Activated naive CD4-positive, alpha-beta T cell treated with anti-CD3 and anti-CD28 coated beads, Interleukin-2, amount 10 ng/mL, durations not matched to agents 7 days and 5 days (primary cell): Measurements from ENCODE around the gene TRIM46.

Experiments used
- CTCF ChIA-PET: fragments of 350-600 bp; sonication (Branson Sonifier 250); formaldehyde crosslinking; loops from one replicate; lab custom pipeline; 2021; ENCODE audit warnings: antibody characterized with exemption; lab: Charles Lee
- DNase-seq: peaks from one replicate; pipeline ENCODE4 v3.0.0-alpha.2; 2020
- H3K27ac Mint-ChIP-seq: one replicate; pipeline ENCODE4 v1.8.0; 2021; ENCODE audit warnings: mild to moderate bottlenecking, moderate library complexity, mixed read lengths
- H3K27me3 Mint-ChIP-seq: one replicate; pipeline ENCODE4 v1.8.0; 2021; ENCODE audit warnings: mild to moderate bottlenecking, mixed read lengths
- H3K36me3 Mint-ChIP-seq: one replicate; pipeline ENCODE4 v1.8.0; 2021; ENCODE audit warnings: mixed read lengths
- H3K4me1 Mint-ChIP-seq: one replicate; pipeline ENCODE4 v1.8.0; 2021; ENCODE audit warnings: mixed read lengths
- H3K4me3 Mint-ChIP-seq: one replicate; pipeline ENCODE4 v1.8.0; 2021; ENCODE audit warnings: mild to moderate bottlenecking, moderate library complexity, mixed read lengths
- H3K9me3 Mint-ChIP-seq: one replicate; pipeline ENCODE4 v1.8.0; 2021; ENCODE audit warnings: mixed read lengths

TRIM46 gene, protein sequence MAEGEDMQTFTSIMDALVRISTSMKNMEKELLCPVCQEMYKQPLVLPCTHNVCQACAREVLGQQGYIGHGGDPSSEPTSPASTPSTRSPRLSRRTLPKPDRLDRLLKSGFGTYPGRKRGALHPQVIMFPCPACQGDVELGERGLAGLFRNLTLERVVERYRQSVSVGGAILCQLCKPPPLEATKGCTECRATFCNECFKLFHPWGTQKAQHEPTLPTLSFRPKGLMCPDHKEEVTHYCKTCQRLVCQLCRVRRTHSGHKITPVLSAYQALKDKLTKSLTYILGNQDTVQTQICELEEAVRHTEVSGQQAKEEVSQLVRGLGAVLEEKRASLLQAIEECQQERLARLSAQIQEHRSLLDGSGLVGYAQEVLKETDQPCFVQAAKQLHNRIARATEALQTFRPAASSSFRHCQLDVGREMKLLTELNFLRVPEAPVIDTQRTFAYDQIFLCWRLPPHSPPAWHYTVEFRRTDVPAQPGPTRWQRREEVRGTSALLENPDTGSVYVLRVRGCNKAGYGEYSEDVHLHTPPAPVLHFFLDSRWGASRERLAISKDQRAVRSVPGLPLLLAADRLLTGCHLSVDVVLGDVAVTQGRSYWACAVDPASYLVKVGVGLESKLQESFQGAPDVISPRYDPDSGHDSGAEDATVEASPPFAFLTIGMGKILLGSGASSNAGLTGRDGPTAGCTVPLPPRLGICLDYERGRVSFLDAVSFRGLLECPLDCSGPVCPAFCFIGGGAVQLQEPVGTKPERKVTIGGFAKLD

DNA sequence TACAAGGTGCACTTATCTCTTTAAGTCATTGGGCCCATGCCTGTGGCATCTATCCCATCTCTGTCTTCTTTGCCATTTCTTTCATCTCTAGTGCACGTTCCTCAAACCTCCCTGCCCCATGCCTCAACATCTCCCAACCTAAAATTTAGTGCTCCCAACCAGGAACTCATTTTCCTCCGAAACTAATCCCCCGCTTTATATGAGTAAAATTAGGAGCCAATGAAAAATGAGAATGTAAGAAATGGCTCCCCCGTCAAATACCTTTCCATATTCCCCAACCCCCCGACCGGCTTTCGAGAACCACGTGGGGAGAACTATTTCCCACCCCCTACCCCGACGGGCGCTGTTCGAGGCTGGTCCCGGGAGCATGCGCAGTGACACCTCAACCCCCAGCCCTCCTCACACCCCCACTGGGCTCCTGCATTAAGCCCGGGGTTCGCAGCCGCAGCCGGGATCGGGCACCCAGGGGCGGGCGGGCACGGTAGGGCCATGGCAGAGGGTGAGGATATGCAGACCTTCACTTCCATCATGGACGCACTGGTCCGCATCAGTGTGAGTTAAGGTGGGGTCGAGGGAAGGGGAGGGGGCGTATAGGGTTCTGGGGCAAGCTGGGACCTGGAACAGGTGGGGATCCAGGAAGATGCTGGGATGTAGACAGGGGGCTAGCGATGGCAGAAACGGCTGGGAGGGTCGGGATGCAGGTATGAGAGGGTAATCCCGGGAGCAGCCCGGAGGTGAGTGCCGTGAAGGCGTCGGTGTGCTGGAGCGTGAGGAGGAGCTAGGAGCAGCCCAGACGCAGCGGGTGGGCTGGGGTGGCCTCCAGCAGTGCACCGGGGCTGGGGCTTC is at the start of gene TRIM46:
TRIM46 (plus strand) TSS at position 372 of the 846 bp plus-strand sequence; CDS start at position 490, 118 bp downstream.
- Mint-ChIP-seq H3K27ac (peak within 1 kb of the TSS; percentile 98), H3K36me3 (peaks cover 48% of the 10 kb centered on the region), H3K9me3 (no peaks in the 10 kb centered on the region), H3K4me1 (peaks cover 63% of the 10 kb centered on the region), H3K27me3 (peaks cover 4% of the 10 kb centered on the region), H3K4me3 (peak within 1 kb of the TSS; percentile 97)
- CTCF ChIA-PET, result interaction anchor here (0.8 to 13.8 kb wide), 20 partner anchors 9 to 200 kb away, joined by 3 to 226 read pairs (median 6); partner anchors contain the start of genes CKS1B, DPM3, MTX1 and SLC50A1
- DNase-seq, result peak; percentile 77

DNA sequence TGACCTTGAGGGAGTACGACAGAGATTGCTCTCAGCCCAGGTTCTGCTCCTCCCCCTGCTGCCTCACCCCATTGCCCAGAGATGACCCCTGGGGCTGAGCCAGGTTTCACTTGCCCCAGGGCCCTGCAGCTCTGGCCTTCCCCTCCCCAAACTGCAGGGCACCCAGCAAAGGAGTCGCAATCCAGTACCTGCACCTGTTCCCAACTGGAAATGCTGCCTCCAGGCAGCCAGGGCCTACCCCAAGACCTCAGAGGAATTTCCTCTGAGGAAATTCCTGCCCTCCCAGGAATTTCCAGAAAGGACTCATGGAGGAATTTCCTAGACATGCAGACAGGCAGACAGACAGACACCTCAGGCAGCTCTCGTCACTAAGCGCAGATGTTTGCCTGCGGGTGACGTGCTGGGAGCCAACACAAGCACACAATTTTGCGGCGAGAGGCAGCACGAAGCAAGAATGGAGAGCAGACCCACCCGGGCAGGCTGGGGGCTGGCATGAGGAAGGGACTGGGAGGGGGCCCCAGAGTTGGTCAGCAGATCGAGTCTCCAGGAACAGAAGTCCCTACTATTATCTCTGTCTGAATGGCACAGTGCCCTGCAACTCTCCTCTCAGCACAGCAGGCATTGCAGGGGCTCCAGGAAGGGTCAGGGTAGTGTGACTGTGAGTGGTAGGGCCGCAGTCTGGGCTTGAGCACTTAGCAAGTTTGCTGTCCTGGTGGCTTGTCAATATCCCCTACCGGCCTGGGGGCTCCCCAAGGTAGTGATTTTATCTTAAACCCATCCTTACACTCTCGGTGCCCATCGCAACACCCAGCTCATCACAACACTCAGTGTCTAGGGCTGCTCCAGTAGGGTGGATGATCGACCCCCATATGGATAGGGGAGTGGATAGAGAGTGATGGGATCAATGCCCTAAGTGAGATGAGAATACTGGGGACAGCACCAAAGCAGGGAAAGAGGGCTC is 48.9 kb upstream of the TRIM46 start:
- peaks cover 92% of the 10 kb centered on the region for H3K27me3 Mint-ChIP-seq
- H3K4me1 Mint-ChIP-seq, result peaks cover 28% of the 10 kb centered on the region
- no peaks in the 10 kb centered on the region for H3K36me3 Mint-ChIP-seq
- CTCF ChIA-PET, result interaction anchor here (1.9 kb wide), 1 partner anchor 33 kb away, joined by 6 read pairs; no protein-coding TSS in a partner anchor
- no peak overlapping the region for H3K27ac Mint-ChIP-seq
- no peak for DNase-seq
- no peak overlapping the region for H3K4me3 Mint-ChIP-seq
- H3K9me3 Mint-ChIP-seq, result no peaks in the 10 kb centered on the region

DNA sequence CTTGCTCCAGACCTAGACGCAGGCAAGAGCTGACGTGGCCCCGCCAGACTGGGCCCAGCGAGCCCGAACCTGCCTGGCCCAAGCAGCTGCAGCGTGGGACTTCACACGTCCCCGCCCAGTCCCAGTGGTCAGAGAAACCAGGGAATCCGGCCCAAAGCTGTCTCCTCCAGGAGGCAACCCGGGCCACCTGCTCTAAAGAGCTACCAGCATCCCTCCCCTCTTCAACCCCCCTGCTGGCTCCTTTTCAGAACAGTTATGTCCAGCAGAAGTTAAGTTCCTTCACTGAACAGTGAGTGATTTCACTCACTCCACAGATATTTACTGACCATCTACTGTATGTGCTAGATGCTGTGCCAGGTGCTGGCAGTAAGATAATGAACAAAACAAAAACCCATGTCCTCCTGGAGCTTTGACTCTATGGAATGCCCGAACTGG is 48.1 kb upstream of the TRIM46 start:
- no peak for DNase-seq
- CTCF ChIA-PET, result interaction anchor here (1.9 kb wide), 1 partner anchor 34 kb away, joined by 6 read pairs; no protein-coding TSS in a partner anchor
- no peak overlapping the region for H3K4me3 Mint-ChIP-seq
- H3K36me3 Mint-ChIP-seq, result no peaks in the 10 kb centered on the region
- no peaks in the 10 kb centered on the region for H3K9me3 Mint-ChIP-seq
- H3K4me1 Mint-ChIP-seq, result peaks cover 30% of the 10 kb centered on the region
- peaks cover 92% of the 10 kb centered on the region for H3K27me3 Mint-ChIP-seq
- H3K27ac Mint-ChIP-seq, result no peak overlapping the region

DNA sequence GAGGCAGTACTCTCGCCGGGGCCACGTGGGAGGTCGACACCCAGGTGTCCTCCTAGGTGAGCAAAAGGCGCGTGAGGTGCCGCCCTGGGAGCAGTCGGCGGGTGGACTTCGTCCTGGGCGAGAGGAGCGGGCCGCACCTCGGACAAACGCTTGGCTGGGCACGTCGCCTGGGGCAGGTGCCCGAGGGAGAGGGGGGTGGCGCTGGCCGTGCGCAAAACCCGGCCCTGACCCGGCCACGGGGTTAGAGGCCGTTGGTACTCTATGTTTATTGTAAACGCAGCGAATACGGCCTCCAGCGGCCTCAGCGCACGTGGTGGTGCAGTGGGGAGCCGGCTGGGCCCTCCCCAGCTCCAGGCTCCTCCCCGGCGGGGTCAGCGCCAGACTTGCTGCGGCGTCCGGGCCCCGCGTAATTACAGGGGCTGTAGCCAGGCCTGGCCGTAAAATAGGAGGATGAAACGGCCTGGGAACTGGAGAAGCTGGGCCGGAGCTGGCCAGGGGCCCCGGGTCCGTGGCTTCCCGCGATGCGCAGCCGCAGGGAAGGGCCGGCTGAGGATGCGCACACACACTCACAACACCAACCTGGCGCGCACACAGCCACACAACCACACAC is 47.6 kb upstream of the TRIM46 start:
- H3K27ac Mint-ChIP-seq, result no peak overlapping the region
- peaks cover 89% of the 10 kb centered on the region for H3K27me3 Mint-ChIP-seq
- no peak for DNase-seq
- H3K4me3 Mint-ChIP-seq, result no peak overlapping the region
- peaks cover 30% of the 10 kb centered on the region for H3K4me1 Mint-ChIP-seq
- no peaks in the 10 kb centered on the region for H3K9me3 Mint-ChIP-seq
- CTCF ChIA-PET, result interaction anchor here (1.9 kb wide), 1 partner anchor 35 kb away, joined by 6 read pairs; no protein-coding TSS in a partner anchor
- no peaks in the 10 kb centered on the region for H3K36me3 Mint-ChIP-seq

DNA sequence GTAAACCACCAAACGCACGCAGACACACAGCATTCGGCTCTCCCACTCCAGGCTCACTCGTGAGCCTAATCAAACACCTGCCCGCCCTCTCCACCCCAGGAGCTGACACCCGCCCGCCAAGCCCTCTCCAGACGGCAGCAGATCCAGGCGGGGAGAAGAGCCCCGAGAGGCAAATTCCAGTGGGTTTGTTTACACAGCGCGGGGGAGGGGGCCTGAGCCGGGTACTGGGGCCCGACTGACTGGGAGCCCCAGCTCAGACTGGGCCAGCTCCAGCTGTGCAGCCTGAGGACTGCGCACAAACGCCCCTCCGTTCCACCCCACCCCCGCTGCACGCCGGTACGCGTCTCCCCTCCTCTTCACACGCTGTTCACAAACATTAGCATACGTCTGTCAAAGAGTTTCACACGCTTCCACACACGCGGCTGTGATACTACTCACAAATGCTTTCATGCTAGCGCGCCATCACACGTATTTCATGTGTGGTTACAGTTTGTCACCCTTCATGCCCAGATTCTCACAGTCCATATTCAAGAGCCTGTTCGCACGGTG is 47.0 kb upstream of the TRIM46 start:
- peak; percentile 58 for DNase-seq

DNA sequence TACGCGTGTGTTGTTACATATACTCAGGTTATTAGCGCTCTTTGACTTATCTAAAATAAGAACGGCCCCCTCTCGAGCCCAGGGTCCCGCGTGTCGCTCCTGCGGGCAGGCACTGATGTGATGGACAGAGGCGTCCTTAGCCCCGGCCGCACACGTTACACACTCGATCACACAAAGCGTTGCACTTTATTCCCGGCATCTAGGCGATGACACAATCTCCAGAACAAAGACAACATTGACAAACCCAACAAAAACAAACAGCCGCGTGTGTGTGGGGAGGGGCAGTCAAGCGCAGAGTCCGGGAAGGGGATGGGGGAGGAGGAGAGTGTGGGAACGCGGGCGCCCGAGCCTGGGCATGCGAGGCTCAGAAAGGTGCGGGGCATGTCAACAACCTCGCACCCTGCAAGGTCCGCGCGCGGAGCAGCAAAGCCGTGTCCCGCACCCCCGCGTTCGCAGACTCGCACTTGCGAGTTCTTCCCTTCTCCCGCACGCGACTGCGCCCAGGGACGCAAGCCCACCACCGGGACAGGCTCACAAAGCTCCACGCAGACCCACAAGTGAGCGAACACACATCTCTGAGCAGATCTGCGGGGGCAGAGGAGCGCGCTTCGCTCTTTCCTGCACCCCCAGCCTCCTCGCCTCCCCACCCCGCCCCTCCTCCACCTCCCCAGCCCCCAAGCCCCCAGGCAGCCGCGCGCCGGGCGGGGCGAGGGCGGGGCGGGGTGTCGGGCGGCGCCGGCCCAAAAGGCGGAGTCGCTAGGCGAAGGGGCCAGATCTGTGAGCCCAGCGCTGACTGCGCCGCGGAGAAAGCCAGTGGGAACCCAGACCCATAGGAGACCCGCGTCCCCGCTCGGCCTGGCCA is 46.3 kb upstream of the TRIM46 start, which contains the start of gene EFNA1:
EFNA1 (plus strand) TSS at position 772 of the 862 bp plus-strand sequence. CDS start 102 bp downstream, outside the sequence.
- Mint-ChIP-seq H3K4me3 (peak within 1 kb of the TSS; percentile 61), H3K4me1 (peaks cover 30% of the 10 kb centered on the region), H3K36me3 (no peaks in the 10 kb centered on the region), H3K27ac (no peak within 1 kb of the TSS), H3K27me3 (peaks cover 86% of the 10 kb centered on the region), H3K9me3 (no peaks in the 10 kb centered on the region)
- CTCF ChIA-PET, result no interaction called here
- peak; percentile 66 for DNase-seq

More for the DNA sequence above, 47.0 kb upstream of the TRIM46 start:
- peaks cover 89% of the 10 kb centered on the region for H3K27me3 Mint-ChIP-seq
- H3K36me3 Mint-ChIP-seq, result no peaks in the 10 kb centered on the region
- CTCF ChIA-PET, result interaction anchor here (1.9 kb wide), 1 partner anchor 35 kb away, joined by 6 read pairs; no protein-coding TSS in a partner anchor
- H3K4me1 Mint-ChIP-seq, result peaks cover 30% of the 10 kb centered on the region
- no peaks in the 10 kb centered on the region for H3K9me3 Mint-ChIP-seq
- peak overlapping the region; percentile 61 for H3K4me3 Mint-ChIP-seq
- no peak overlapping the region for H3K27ac Mint-ChIP-seq

DNA sequence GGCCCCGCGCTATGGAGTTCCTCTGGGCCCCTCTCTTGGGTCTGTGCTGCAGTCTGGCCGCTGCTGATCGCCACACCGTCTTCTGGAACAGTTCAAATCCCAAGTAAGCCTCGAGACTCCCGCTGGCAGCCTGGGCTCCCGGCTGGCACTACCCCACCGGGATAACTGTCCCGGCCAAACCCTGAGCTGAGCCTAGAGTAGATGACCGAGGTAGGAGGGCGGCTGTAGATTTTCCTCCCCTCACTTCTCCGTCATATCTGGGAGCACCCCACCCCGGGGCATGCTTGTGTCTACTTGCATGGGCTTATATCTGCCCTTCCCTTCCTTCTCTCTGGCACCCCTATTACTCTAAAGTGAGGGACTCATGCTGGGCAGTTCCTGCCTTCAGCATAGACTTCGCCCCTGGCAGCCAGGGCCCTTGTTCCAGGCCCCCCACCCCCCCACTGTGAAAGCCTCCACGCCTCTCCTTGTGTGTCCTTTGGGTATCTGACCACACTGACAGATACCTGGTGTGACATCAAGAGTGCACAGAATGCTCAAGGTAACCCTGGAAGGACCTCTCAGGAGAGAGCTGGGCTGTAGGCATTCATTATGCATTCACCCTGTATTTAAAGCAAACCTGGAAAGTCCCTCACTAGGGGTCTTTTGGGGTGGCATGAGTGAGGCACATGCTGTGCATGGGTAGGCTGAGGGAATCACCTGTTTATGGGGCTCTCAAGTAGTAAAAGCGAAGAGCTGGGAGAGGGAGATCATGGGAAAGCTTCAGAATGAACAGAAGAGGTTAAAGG is 45.5 kb upstream of the TRIM46 start:
- Mint-ChIP-seq H3K9me3 (no peaks in the 10 kb centered on the region), H3K27me3 (peaks cover 78% of the 10 kb centered on the region), H3K36me3 (no peaks in the 10 kb centered on the region), H3K4me3 (peak overlapping the region; percentile 60), H3K4me1 (peaks cover 30% of the 10 kb centered on the region), H3K27ac (no peak overlapping the region)
- no peak for DNase-seq
- CTCF ChIA-PET, result interaction anchor here (1.4 kb wide), 1 partner anchor 15 kb away, joined by 4 read pairs; no protein-coding TSS in a partner anchor

DNA sequence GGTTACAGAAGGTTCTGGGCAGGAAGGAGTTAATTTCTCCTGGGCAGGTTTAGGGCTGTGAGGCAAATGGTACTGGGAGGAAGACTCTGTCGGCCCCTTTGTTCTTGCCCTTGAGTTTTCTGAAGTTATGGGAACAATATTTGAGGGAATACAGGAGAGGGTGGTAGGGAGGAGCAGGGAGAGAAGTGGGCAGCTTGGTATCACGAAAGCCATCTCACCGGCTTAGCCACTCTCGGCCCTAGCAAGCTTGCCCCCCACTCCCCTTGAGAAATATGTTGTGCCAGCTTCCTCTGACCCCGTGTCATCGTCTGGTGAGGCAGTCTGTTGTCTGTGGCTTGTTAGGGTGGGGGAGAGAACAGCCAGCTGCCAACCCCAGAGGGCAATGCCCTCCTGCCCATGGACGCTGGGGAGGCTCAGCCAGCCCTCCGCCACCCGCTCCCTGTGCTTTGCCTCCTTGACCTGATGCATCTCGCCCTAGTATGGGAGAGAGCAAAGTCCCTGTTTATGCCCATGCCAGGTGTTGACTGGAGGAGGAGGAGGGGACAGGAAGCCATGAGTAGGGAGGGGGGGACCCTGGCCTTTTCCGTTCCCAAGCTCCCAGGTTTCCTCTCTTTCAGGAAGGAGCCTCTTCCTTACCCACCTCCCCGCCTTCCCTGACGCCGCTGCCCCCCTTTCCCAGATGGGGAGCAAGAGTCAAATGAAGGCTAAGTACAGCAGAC is 44.7 kb upstream of the TRIM46 start:
- Mint-ChIP-seq H3K27ac (no peak overlapping the region), H3K36me3 (no peaks in the 10 kb centered on the region), H3K4me3 (peak overlapping the region; percentile 60), H3K27me3 (peaks cover 73% of the 10 kb centered on the region), H3K9me3 (no peaks in the 10 kb centered on the region), H3K4me1 (peaks cover 30% of the 10 kb centered on the region)
- DNase-seq, result no peak
- CTCF ChIA-PET, result interaction anchor here (1.4 kb wide), 1 partner anchor 14 kb away, joined by 4 read pairs; no protein-coding TSS in a partner anchor

DNA sequence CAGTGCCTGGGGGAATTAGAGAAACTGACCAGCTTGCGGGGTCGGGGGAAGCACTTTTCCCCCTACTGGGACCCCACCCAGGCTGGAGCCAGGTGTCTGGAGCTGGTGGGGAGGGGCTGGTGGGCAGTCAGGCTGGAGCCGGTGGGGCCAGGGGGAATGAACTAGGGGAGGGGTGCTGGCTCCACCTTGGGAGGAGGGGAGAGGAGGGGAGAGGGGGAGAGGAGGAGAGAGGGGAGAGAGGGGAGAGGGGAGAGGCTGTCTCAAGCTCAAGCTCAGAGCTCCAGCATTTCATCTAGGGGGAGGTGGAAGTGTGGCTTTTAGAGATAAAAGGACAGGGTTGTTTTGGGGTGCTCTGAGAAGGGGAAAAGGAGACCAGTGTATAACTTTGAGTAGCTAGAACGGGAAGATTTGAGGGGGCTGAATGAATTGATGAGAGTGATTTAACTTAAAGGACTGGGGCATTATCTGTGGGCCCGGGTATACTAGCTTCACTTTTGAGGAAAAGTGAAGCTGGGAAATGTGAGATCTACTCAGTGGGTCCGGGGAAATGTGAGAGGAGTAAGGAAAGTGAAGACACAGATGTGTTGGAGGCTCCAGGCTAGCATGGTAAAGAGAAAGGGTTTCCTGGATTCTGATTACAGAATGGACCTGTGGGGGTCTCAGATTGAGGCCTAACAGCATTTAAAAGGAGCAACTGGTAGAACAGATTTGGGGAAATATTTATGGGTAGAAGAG is 43.2 kb upstream of the TRIM46 start:
- H3K4me1 Mint-ChIP-seq, result peaks cover 38% of the 10 kb centered on the region
- peaks cover 57% of the 10 kb centered on the region for H3K27me3 Mint-ChIP-seq
- DNase-seq, result no peak
- no peaks in the 10 kb centered on the region for H3K36me3 Mint-ChIP-seq
- H3K27ac Mint-ChIP-seq, result peak overlapping the region; percentile 5
- no peaks in the 10 kb centered on the region for H3K9me3 Mint-ChIP-seq
- CTCF ChIA-PET, result interaction anchor here (0.9 to 1.7 kb wide), 5 partner anchors 12 to 43 kb away, joined by 3 to 5 read pairs (median 3); partner anchors contain the start of gene KRTCAP2
- H3K4me3 Mint-ChIP-seq, result no peak overlapping the region

DNA sequence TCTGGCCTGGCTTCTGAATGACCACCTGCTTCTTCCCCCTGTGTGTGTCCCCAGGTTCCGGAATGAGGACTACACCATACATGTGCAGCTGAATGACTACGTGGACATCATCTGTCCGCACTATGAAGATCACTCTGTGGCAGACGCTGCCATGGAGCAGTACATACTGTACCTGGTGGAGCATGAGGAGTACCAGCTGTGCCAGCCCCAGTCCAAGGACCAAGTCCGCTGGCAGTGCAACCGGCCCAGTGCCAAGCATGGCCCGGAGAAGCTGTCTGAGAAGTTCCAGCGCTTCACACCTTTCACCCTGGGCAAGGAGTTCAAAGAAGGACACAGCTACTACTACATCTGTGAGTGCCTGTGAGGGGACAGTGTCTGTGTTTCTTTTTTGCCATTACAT is 42.4 kb upstream of the TRIM46 start:
- peaks cover 49% of the 10 kb centered on the region for H3K27me3 Mint-ChIP-seq
- no peaks in the 10 kb centered on the region for H3K9me3 Mint-ChIP-seq
- H3K27ac Mint-ChIP-seq, result no peak overlapping the region
- peaks cover 42% of the 10 kb centered on the region for H3K4me1 Mint-ChIP-seq
- H3K4me3 Mint-ChIP-seq, result no peak overlapping the region
- CTCF ChIA-PET, result interaction anchor here (0.9 to 1.7 kb wide), 3 partner anchors 11 to 40 kb away, joined by 4 to 5 read pairs (median 5); no protein-coding TSS in a partner anchor
- no peak for DNase-seq
- peaks cover 2% of the 10 kb centered on the region for H3K36me3 Mint-ChIP-seq
